Measurements from ENCODE around the gene CLBA1.

The CLBA1 gene

GRCh38 chr14:104980611-104981531 lies 4.7 kb upstream of the CLBA1 start:
- DNase-seq = no peak

- DNase-seq = no peak
Measured at GRCh38 chr14:104981699-104982541, 3.7 kb upstream of the CLBA1 start.

GRCh38 chr14:104982548-104983230 lies 2.9 kb upstream of the CLBA1 start:
- no peak for DNase-seq

- no peak for DNase-seq
Measured at GRCh38 chr14:104983231-104983721, 2.3 kb upstream of the CLBA1 start.

GRCh38 chr14:104984056-104984894 lies 1.3 kb upstream of the CLBA1 start:
- DNase-seq = no peak

- no peak for DNase-seq
Measured at GRCh38 chr14:104986487-104987164, 1.0 kb downstream of the CLBA1 start.

GRCh38 chr14:104989236-104989950 lies 3.8 kb downstream of the CLBA1 start:
- no peak for DNase-seq

- no peak for DNase-seq
Measured at GRCh38 chr14:104989951-104990303, 4.3 kb downstream of the CLBA1 start.

GRCh38 chr14:104991896-104992230 lies 6.3 kb downstream of the CLBA1 start:
- no peak for DNase-seq

- no peak for DNase-seq
Measured at GRCh38 chr14:104992501-104992900, 6.9 kb downstream of the CLBA1 start.

- DNase-seq = no peak
Measured at GRCh38 chr14:104993306-104993705, 7.7 kb downstream of the CLBA1 start.

- DNase-seq = no peak
Measured at GRCh38 chr14:104993808-104994591, 8.4 kb downstream of the CLBA1 start.

GRCh38 chr14:104994978-104995377 lies 9.4 kb downstream of the CLBA1 start:
- no peak for DNase-seq

- DNase-seq = no peak
Measured at GRCh38 chr14:104996032-104996431, 10.4 kb downstream of the CLBA1 start.

- no peak for DNase-seq
Measured at GRCh38 chr14:104996483-104996882, 10.9 kb downstream of the CLBA1 start.

- no peak for DNase-seq
Measured at GRCh38 chr14:104998801-104999200, 13.2 kb downstream of the CLBA1 start.

GRCh38 chr14:104999361-104999760 lies 13.8 kb downstream of the CLBA1 start:
- DNase-seq = no peak

- DNase-seq = no peak
Measured at GRCh38 chr14:105005329-105005928, 19.8 kb downstream of the CLBA1 start.

All from hippocampal formation (tissue), 2 donors.